ENCODE results near the gene CCDC85B.

CCDC85B gene

GRCh38 chr11:65850217-65851082 lies 40.0 kb upstream of the CCDC85B start:
- TF ChIP-seq MAX (IDR thresholded peaks at IDR 0.05), result no peak
- TF ChIP-seq FOXM1 (IDR thresholded peaks at IDR 0.05; ENCODE audit: borderline replicate concordance, low read depth), result no peak
- no peak for TF ChIP-seq TCF12 (IDR thresholded peaks at IDR 0.05; ENCODE audit: low read depth)
- TF ChIP-seq REST (IDR thresholded peaks at IDR 0.05; ENCODE audit: low read depth), result no peak
- no peak for TF ChIP-seq RAD21 (IDR thresholded peaks at IDR 0.05; ENCODE audit: low read depth)
- TF ChIP-seq CREB1 (IDR thresholded peaks at IDR 0.05; ENCODE audit: low read depth), result no peak
- no peak for TF ChIP-seq NFIC (IDR thresholded peaks at IDR 0.05)
- no peak for TF ChIP-seq EP300 (IDR thresholded peaks at IDR 0.05; ENCODE audit: borderline replicate concordance)
- no peak for TF ChIP-seq TAF1 (IDR thresholded peaks at IDR 0.05; ENCODE audit: low read depth)
- TF ChIP-seq ZBTB7A (IDR thresholded peaks at IDR 0.05; ENCODE audit: low read depth), result no peak
- no peak for TF ChIP-seq EGR1 (IDR thresholded peaks at IDR 0.05)
- TF ChIP-seq USF1 (IDR thresholded peaks at IDR 0.05), result no peak
- TF ChIP-seq TEAD4 (IDR thresholded peaks at IDR 0.05), result no peak

- TF ChIP-seq NFIC (IDR thresholded peaks at IDR 0.05), result no peak
- TF ChIP-seq TCF12 (IDR thresholded peaks at IDR 0.05; ENCODE audit: low read depth), result no peak
- TF ChIP-seq CEBPB (IDR thresholded peaks at IDR 0.05), result no peak
- 0 out of 2 replicates have a peak, but pooled peaks have one; percentile 8 for TF ChIP-seq RAD21 (IDR thresholded peaks at IDR 0.05; ENCODE audit: low read depth)
- TF ChIP-seq EGR1 (IDR thresholded peaks at IDR 0.05), result no peak
Measured at GRCh38 chr11:65851083-65851579, 39.3 kb upstream of the CCDC85B start.

GRCh38 chr11:65851811-65852507 lies 38.5 kb upstream of the CCDC85B start:
- TF ChIP-seq TEAD4 (IDR thresholded peaks at IDR 0.05), result no peak
- no peak for TF ChIP-seq CEBPB (IDR thresholded peaks at IDR 0.05)
- no peak for TF ChIP-seq ZBTB7A (IDR thresholded peaks at IDR 0.05; ENCODE audit: low read depth)
- no peak for TF ChIP-seq YY1 (IDR thresholded peaks at IDR 0.05; ENCODE audit: low read depth)
- no peak for TF ChIP-seq EP300 (IDR thresholded peaks at IDR 0.05; ENCODE audit: borderline replicate concordance)
- TF ChIP-seq TCF12 (IDR thresholded peaks at IDR 0.05; ENCODE audit: low read depth), result no peak
- no peak for TF ChIP-seq EGR1 (IDR thresholded peaks at IDR 0.05)
- no peak for TF ChIP-seq USF1 (IDR thresholded peaks at IDR 0.05)
- TF ChIP-seq MAX (IDR thresholded peaks at IDR 0.05), result no peak
- TF ChIP-seq REST (IDR thresholded peaks at IDR 0.05; ENCODE audit: low read depth), result no peak
- TF ChIP-seq TAF1 (IDR thresholded peaks at IDR 0.05; ENCODE audit: low read depth), result no peak
- no peak for TF ChIP-seq FOXM1 (IDR thresholded peaks at IDR 0.05; ENCODE audit: borderline replicate concordance, low read depth)
- TF ChIP-seq NFIC (IDR thresholded peaks at IDR 0.05), result no peak
- TF ChIP-seq CREB1 (IDR thresholded peaks at IDR 0.05; ENCODE audit: low read depth), result no peak
- TF ChIP-seq RAD21 (IDR thresholded peaks at IDR 0.05; ENCODE audit: low read depth), result no peak

GRCh38 chr11:65852508-65853245 lies 37.8 kb upstream of the CCDC85B start:
- TF ChIP-seq ZBTB7A (IDR thresholded peaks at IDR 0.05; ENCODE audit: low read depth) (no peak), TCF12 (IDR thresholded peaks at IDR 0.05; ENCODE audit: low read depth) (no peak), RAD21 (IDR thresholded peaks at IDR 0.05; ENCODE audit: low read depth) (no peak), MAX (IDR thresholded peaks at IDR 0.05) (no peak), FOXM1 (IDR thresholded peaks at IDR 0.05; ENCODE audit: borderline replicate concordance, low read depth) (no peak), EP300 (IDR thresholded peaks at IDR 0.05; ENCODE audit: borderline replicate concordance) (no peak), TEAD4 (IDR thresholded peaks at IDR 0.05) (no peak)
